ENCODE measurements around the gene OSBP2. TPM values are rescaled to one million over a fixed set of nuclear protein-coding genes. Genes with fewer than 3 reads are reported as not detected.

OSBP2 gene
- polyA plus RNA-seq, 1 donor (not counting 4 experiments of a cell fraction or from before 2014, with no cell fraction given): 3.0 TPM

DNA sequence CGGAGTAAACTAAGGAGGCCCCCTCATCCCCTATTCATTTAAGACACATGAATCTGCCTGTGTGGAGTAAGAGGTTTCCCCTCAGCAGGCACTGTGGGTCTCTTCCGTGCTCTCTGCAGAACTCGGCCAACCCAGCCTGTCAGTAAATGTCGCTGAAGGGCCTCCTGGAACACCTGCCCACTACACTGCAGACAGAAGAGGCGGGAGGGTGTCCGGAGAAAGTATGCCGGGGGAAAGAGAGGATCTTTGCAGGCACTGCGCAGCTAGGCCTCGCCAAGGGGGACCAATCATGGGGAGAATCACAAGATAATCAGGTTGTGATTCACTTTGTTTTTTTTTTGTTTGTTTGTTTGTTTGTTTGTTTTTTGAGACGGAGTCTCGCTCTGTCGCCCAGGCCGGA is 163.1 kb downstream of the OSBP2 start:
- Histone ChIP-seq H3K4me3 (ENCODE audit: control insufficient read depth in 2 of 3, extremely low read depth in 1 of 3, insufficient read depth in 2 of 3, low read depth in 1 of 3, low read length in 3 of 3) (no peak overlapping the region), H3K27ac (ENCODE audit: control insufficient read depth, insufficient read depth, low read length) (no peak overlapping the region), H3K9me1 (ENCODE audit: control insufficient read depth, extremely low read depth, insufficient read depth, low read length) (no peaks in the 10 kb centered on the region), H3K9ac (ENCODE audit: control insufficient read depth, extremely low read depth, insufficient read depth, low read length) (no peak overlapping the region), H2AFZ (ENCODE audit: control insufficient read depth, low read length) (no peak overlapping the region), H3K36me3 (ENCODE audit: control insufficient read depth in 2 of 2, extremely low read depth in 1 of 2, insufficient read depth in 2 of 2, low read length in 2 of 2) (no peaks in the 10 kb centered on the region), H4K20me1 (ENCODE audit: control insufficient read depth, extremely low read depth, insufficient read depth, low read length) (no peaks in the 10 kb centered on the region), H3K4me2 (ENCODE audit: control insufficient read depth, extremely low read depth, insufficient read depth, low read depth, low read length) (no peak overlapping the region), H3K79me2 (ENCODE audit: control insufficient read depth, insufficient read depth, low read length) (no peaks in the 10 kb centered on the region), H3K27me3 (ENCODE audit: control insufficient read depth, extremely low read depth, insufficient read depth, low read length) (no peaks in the 10 kb centered on the region), H3K9me3 (ENCODE audit: control insufficient read depth, low read depth, low read length) (no peaks in the 10 kb centered on the region), H3K4me1 (ENCODE audit: control insufficient read depth, extremely low read depth, insufficient read depth, low read length) (peaks cover 3% of the 10 kb centered on the region)
- TF ChIP-seq, protein P1, sequence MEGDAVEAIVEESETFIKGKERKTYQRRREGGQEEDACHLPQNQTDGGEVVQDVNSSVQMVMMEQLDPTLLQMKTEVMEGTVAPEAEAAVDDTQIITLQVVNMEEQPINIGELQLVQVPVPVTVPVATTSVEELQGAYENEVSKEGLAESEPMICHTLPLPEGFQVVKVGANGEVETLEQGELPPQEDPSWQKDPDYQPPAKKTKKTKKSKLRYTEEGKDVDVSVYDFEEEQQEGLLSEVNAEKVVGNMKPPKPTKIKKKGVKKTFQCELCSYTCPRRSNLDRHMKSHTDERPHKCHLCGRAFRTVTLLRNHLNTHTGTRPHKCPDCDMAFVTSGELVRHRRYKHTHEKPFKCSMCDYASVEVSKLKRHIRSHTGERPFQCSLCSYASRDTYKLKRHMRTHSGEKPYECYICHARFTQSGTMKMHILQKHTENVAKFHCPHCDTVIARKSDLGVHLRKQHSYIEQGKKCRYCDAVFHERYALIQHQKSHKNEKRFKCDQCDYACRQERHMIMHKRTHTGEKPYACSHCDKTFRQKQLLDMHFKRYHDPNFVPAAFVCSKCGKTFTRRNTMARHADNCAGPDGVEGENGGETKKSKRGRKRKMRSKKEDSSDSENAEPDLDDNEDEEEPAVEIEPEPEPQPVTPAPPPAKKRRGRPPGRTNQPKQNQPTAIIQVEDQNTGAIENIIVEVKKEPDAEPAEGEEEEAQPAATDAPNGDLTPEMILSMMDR (optimal IDR thresholded peaks at IDR 0.05 in 1 of 3, IDR thresholded peaks at IDR 0.05 in 1 of 3, conservative IDR thresholded peaks at IDR 0.05 in 1 of 3; ENCODE audit: extremely low read depth in 1 of 3, insufficient read depth in 2 of 3, low read length in 3 of 3): no peak
- no peak for TF ChIP-seq EZH2 (IDR thresholded peaks at IDR 0.05; ENCODE audit: low read length)
- DNase-seq (ENCODE audit: low read depth, low spot score): no peak
- no peak for FAIRE-seq
- dilution Hi-C loops (cut with MboI; ENCODE audit: extremely low pct_ligation_motif_present, low sequenced_read_pairs): no loop called here

DNA sequence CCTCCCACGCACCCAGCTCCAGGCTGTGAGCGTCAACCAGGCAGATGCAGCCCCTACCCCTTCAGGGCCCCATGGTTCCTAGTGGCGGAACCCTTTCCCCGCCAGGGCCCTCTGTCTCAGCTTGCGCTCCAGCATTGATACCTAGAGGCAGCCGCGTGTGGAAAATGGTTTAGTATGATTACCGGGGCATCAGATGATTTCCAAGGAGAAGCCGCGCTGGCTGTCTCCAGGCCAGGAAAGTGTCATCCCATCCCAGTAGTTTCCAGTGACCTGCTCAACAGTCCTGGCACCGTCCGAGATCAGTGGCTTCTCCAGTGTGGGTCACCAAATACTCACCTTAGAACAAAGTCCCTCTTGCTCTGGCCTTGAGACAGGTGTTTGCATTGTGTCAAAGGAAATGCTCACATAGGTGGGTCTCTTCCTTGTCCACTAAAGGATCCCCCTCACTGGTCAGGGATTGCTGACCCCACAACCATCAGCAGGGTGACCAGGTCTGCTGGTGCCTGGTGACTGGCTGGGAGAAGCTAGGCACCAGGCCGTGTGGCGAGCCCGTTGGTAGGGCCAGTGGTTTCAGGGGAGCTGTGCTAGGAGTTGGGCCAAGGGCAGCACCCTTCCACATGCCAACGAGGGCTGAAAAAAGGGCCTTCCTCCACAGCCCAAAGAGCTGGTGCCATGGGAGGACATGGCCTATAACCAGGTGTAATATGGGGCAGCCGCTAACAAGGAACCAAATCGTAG is 164.5 kb downstream of the OSBP2 start:
- no peak for DNase-seq (ENCODE audit: low read depth, low spot score)

More for the DNA sequence above, 164.5 kb downstream of the OSBP2 start:
- Histone ChIP-seq H3K4me3 (ENCODE audit: control insufficient read depth in 2 of 3, extremely low read depth in 1 of 3, insufficient read depth in 2 of 3, low read depth in 1 of 3, low read length in 3 of 3) (no peak overlapping the region), H4K20me1 (ENCODE audit: control insufficient read depth, extremely low read depth, insufficient read depth, low read length) (no peaks in the 10 kb centered on the region), H3K79me2 (ENCODE audit: control insufficient read depth, insufficient read depth, low read length) (no peaks in the 10 kb centered on the region), H3K27me3 (ENCODE audit: control insufficient read depth, extremely low read depth, insufficient read depth, low read length) (no peaks in the 10 kb centered on the region), H3K27ac (ENCODE audit: control insufficient read depth, insufficient read depth, low read length) (no peak overlapping the region), H3K4me2 (ENCODE audit: control insufficient read depth, extremely low read depth, insufficient read depth, low read depth, low read length) (no peak overlapping the region), H3K9me1 (ENCODE audit: control insufficient read depth, extremely low read depth, insufficient read depth, low read length) (no peaks in the 10 kb centered on the region), H3K9me3 (ENCODE audit: control insufficient read depth, low read depth, low read length) (no peaks in the 10 kb centered on the region), H2AFZ (ENCODE audit: control insufficient read depth, low read length) (no peak overlapping the region), H3K4me1 (ENCODE audit: control insufficient read depth, extremely low read depth, insufficient read depth, low read length) (peaks cover 3% of the 10 kb centered on the region), H3K36me3 (ENCODE audit: control insufficient read depth in 2 of 2, extremely low read depth in 1 of 2, insufficient read depth in 2 of 2, low read length in 2 of 2) (no peaks in the 10 kb centered on the region), H3K9ac (ENCODE audit: control insufficient read depth, extremely low read depth, insufficient read depth, low read length) (no peak overlapping the region)
- no peak for FAIRE-seq
- dilution Hi-C loops (cut with MboI; ENCODE audit: extremely low pct_ligation_motif_present, low sequenced_read_pairs): no loop called here
- TF ChIP-seq, protein P1 (optimal IDR thresholded peaks at IDR 0.05 in 1 of 3, IDR thresholded peaks at IDR 0.05 in 1 of 3, conservative IDR thresholded peaks at IDR 0.05 in 1 of 3; ENCODE audit: extremely low read depth in 1 of 3, insufficient read depth in 2 of 3, low read length in 3 of 3): no peak
- TF ChIP-seq EZH2 (IDR thresholded peaks at IDR 0.05; ENCODE audit: low read length): no peak

All from keratinocyte (primary cell).